B cell (primary cell): ENCODE results near the gene AHCTF1.
"Not testable (repeated sequence)": the region's sequence is repeated elsewhere in the genome, so short reads cannot be mapped to it uniquely, and the experiment has no call there.

Experiments
- EZH2 ChIP-seq: IDR thresholded peaks from 2 replicates; pipeline ENCODE4 v1.6.1; 2012; ENCODE audit warnings: borderline replicate concordance, low read depth, mild to moderate bottlenecking, moderate library complexity, low read length; ENCODE audit not compliant: insufficient read depth, poor library complexity, severe bottlenecking
- TF ChIP-seq, protein P1 (sequence below): fragments of 200-600 bp; IDR thresholded peaks from one replicate; pipeline ENCODE4 v1.8.0; 2022; ENCODE audit warnings: antibody characterized with exemption, mild to moderate bottlenecking

GRCh38 chr1:246822154-246822553, 109.6 kb downstream of the AHCTF1 start:
- TF ChIP-seq, protein P1, sequence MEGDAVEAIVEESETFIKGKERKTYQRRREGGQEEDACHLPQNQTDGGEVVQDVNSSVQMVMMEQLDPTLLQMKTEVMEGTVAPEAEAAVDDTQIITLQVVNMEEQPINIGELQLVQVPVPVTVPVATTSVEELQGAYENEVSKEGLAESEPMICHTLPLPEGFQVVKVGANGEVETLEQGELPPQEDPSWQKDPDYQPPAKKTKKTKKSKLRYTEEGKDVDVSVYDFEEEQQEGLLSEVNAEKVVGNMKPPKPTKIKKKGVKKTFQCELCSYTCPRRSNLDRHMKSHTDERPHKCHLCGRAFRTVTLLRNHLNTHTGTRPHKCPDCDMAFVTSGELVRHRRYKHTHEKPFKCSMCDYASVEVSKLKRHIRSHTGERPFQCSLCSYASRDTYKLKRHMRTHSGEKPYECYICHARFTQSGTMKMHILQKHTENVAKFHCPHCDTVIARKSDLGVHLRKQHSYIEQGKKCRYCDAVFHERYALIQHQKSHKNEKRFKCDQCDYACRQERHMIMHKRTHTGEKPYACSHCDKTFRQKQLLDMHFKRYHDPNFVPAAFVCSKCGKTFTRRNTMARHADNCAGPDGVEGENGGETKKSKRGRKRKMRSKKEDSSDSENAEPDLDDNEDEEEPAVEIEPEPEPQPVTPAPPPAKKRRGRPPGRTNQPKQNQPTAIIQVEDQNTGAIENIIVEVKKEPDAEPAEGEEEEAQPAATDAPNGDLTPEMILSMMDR: not testable (repeated sequence)
- not testable (repeated sequence) for TF ChIP-seq EZH2
